PC-9 (cell line): ENCODE measurements around the gene ZNF444.
"Not testable (repeated sequence)": the region's sequence is repeated elsewhere in the genome, so short reads cannot be mapped to it uniquely, and the experiment has no call there.

ENCODE experiments used
- CTCF ChIP-seq: fragments of 200-600 bp; sonication (generic); conservative IDR thresholded peaks from 2 replicates; pipeline ENCODE4 v1.6.1; 2017; ENCODE audit warnings: mixed run types, antibody characterized with exemption, mild to moderate bottlenecking, moderate library complexity
- EZH2 ChIP-seq: fragments of 200-600 bp; sonication (generic); IDR thresholded peaks from 2 replicates; pipeline ENCODE4 v1.8.0; 2017; ENCODE audit warnings: antibody characterized with exemption, low read depth

- TF ChIP-seq CTCF, EZH2: not testable (repeated sequence)
Measured at GRCh38 chr19:56207581-56207980, 66.5 kb downstream of the ZNF444 start.
